NB4 (cell line): ENCODE results near the gene KLC1.
"Not testable (repeated sequence)": the region's sequence is repeated elsewhere in the genome, so short reads cannot be mapped to it uniquely, and the experiment has no call there.

Experiments used
- DNase-seq: peaks from one replicate; pipeline ENCODE4 v3.0.0; 2010; ENCODE audit warnings: low read depth
- H3K4me3 ChIP-seq: one replicate; pipeline ENCODE4 v1.5.1; 2011; ENCODE audit warnings: mild to moderate bottlenecking, low read depth, low read length, moderate library complexity
- MAX ChIP-seq: IDR thresholded peaks from 2 replicates; pipeline ENCODE4 v1.6.1; 2011; ENCODE audit warnings: low read depth, low read length
- MYC ChIP-seq: IDR thresholded peaks from 2 replicates; pipeline ENCODE4 v1.6.1; 2011; ENCODE audit warnings: low read depth, low read length
- POLR2A ChIP-seq: IDR thresholded peaks from 2 replicates; pipeline ENCODE4 v1.6.1; 2011; ENCODE audit warnings: mild to moderate bottlenecking; ENCODE audit not compliant: insufficient read length; ENCODE audit errors: extremely low read depth
- TF ChIP-seq, protein P1 (sequence below): IDR thresholded peaks from one replicate; pipeline ENCODE4 v1.5.1; 2012; ENCODE audit warnings: low read depth, low read length

KLC1 gene

GRCh38 chr14:103652806-103653205, 23.8 kb downstream of the KLC1 start:
- no peak overlapping the region for H3K4me3 ChIP-seq
- TF ChIP-seq MYC (no peak), POLR2A (no peak), MAX (no peak)
- TF ChIP-seq, protein P1, sequence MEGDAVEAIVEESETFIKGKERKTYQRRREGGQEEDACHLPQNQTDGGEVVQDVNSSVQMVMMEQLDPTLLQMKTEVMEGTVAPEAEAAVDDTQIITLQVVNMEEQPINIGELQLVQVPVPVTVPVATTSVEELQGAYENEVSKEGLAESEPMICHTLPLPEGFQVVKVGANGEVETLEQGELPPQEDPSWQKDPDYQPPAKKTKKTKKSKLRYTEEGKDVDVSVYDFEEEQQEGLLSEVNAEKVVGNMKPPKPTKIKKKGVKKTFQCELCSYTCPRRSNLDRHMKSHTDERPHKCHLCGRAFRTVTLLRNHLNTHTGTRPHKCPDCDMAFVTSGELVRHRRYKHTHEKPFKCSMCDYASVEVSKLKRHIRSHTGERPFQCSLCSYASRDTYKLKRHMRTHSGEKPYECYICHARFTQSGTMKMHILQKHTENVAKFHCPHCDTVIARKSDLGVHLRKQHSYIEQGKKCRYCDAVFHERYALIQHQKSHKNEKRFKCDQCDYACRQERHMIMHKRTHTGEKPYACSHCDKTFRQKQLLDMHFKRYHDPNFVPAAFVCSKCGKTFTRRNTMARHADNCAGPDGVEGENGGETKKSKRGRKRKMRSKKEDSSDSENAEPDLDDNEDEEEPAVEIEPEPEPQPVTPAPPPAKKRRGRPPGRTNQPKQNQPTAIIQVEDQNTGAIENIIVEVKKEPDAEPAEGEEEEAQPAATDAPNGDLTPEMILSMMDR, result no peak
- DNase-seq, result no peak

GRCh38 chr14:103653336-103653735, 24.3 kb downstream of the KLC1 start:
- DNase-seq, H3K4me3 ChIP-seq: not testable (repeated sequence)

- DNase-seq, result no peak
- TF ChIP-seq MAX (no peak), POLR2A (no peak), MYC (no peak)
- TF ChIP-seq, protein P1, result no peak
Observed at GRCh38 chr14:103653805-103654204, 24.8 kb downstream of the KLC1 start.

DNA sequence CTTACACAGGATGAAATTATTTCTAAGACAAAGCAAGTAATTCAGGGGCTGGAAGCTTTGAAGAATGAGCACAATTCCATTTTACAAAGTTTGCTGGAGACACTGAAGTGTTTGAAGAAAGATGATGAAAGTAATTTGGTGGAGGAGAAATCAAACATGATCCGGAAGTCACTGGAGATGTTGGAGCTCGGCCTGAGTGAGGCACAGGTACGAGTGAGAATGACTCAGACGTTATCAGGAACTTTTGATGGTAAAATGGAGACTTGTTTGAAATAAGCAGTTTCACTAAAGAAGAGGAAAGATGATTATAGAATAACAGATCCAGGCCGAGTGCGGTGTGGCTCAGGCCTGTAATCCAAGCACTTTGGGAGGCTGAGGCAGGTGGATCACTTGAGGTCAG, 25.6 kb downstream of the KLC1 start:
- no peak overlapping the region for H3K4me3 ChIP-seq
- DNase-seq, result no peak
- no peak for TF ChIP-seq MAX

More at GRCh38 chr14:103653805-103654204, 24.8 kb downstream of the KLC1 start:
- H3K4me3 ChIP-seq, result no peak overlapping the region

GRCh38 chr14:103656031-103656755, 27.2 kb downstream of the KLC1 start:
- no peak for TF ChIP-seq POLR2A
- no peak for TF ChIP-seq MAX
- no peak for TF ChIP-seq MYC
- TF ChIP-seq, protein P1, result no peak
- DNase-seq, result no peak
- no peak overlapping the region for H3K4me3 ChIP-seq

DNA sequence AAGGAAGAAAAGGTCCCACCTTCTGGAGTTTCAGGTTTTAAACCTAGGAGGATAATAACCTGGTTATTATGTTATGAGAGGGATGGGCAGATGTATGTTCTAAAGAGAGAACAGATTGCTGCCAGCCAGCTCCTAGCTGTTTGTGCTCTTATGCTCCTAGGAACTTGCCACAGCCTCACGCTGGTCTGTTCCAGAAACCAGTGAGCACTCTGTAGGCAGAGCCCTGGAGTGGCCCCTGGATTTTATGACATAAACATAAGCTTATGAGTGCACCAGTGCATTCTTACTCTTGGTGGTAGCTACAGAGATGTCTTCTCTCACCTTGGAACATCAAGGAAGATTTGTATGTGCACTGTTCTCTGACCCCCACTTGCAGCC, 27.7 kb downstream of the KLC1 start:
- no peak for TF ChIP-seq POLR2A
- TF ChIP-seq MAX, result no peak
- TF ChIP-seq, protein P1, result no peak
- no peak for TF ChIP-seq MYC
- DNase-seq, result no peak
- H3K4me3 ChIP-seq, result no peak overlapping the region

DNA sequence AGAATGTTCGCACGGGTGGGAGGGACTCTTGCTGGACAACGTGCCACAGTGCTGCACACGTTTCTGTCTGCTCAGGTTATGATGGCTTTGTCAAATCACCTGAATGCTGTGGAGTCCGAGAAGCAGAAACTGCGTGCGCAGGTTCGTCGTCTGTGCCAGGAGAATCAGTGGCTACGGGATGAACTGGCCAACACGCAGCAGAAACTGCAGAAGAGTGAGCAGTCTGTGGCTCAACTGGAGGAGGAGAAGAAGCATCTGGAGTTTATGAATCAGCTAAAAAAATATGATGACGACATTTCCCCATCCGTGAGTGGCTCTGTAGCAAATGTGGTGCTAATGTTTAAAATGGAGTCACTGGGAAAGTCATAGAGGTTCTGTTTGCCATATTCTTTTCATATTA, 28.5 kb downstream of the KLC1 start:
- TF ChIP-seq POLR2A, result no peak
- TF ChIP-seq, protein P1, result no peak
- peak; percentile 30 for DNase-seq
- H3K4me3 ChIP-seq, result no peak overlapping the region
